Measurements from ENCODE around the gene TJAP1. TPM values are rescaled to one million over a fixed set of nuclear protein-coding genes. Genes with fewer than 3 reads are reported as not detected.

Gene TJAP1
- polyA plus RNA-seq, 1 donor from 2014 or later, result 11.4 TPM

- no peaks in the 10 kb centered on the region for H3K9me3 ChIP-seq (ENCODE audit: low read length)
- H3F3A ChIP-seq (ENCODE audit: insufficient read depth, low read length, poor library complexity, severe bottlenecking), result no peaks in the 10 kb centered on the region
- no peak overlapping the region for H3K9ac ChIP-seq (ENCODE audit: low read length)
- H3K4me3 ChIP-seq (ENCODE audit: low read length), result no peak overlapping the region
- H3K36me3 ChIP-seq (ENCODE audit: insufficient read depth, low read length), result no peaks in the 10 kb centered on the region
- no peak overlapping the region for H3K27ac ChIP-seq (ENCODE audit: low read length)
- H3K27me3 ChIP-seq (ENCODE audit: insufficient read depth, low read depth, low read length), result peaks cover 3% of the 10 kb centered on the region
- no peaks in the 10 kb centered on the region for H4K20me1 ChIP-seq (ENCODE audit: insufficient read depth)
- no peaks in the 10 kb centered on the region for H3K9me2 ChIP-seq (ENCODE audit: insufficient read depth, low read length)
- TF ChIP-seq TAF1 (IDR thresholded peaks at IDR 0.05; ENCODE audit: low read depth) (no peak), EZH2 (IDR thresholded peaks at IDR 0.05; ENCODE audit: borderline replicate concordance, insufficient read depth, low read length, poor library complexity, severe bottlenecking) (no peak), POLR2AphosphoS5 (IDR thresholded peaks at IDR 0.05) (no peak), RAD21 (conservative IDR thresholded peaks at IDR 0.05) (no peak), SMC3 (conservative IDR thresholded peaks at IDR 0.05; ENCODE audit: poor library complexity) (no peak), EP300 (conservative IDR thresholded peaks at IDR 0.05; ENCODE audit: poor library complexity, severe bottlenecking) (no peak), MXI1 (conservative IDR thresholded peaks at IDR 0.05; ENCODE audit: poor library complexity, severe bottlenecking) (no peak)
- TF ChIP-seq, protein P1, sequence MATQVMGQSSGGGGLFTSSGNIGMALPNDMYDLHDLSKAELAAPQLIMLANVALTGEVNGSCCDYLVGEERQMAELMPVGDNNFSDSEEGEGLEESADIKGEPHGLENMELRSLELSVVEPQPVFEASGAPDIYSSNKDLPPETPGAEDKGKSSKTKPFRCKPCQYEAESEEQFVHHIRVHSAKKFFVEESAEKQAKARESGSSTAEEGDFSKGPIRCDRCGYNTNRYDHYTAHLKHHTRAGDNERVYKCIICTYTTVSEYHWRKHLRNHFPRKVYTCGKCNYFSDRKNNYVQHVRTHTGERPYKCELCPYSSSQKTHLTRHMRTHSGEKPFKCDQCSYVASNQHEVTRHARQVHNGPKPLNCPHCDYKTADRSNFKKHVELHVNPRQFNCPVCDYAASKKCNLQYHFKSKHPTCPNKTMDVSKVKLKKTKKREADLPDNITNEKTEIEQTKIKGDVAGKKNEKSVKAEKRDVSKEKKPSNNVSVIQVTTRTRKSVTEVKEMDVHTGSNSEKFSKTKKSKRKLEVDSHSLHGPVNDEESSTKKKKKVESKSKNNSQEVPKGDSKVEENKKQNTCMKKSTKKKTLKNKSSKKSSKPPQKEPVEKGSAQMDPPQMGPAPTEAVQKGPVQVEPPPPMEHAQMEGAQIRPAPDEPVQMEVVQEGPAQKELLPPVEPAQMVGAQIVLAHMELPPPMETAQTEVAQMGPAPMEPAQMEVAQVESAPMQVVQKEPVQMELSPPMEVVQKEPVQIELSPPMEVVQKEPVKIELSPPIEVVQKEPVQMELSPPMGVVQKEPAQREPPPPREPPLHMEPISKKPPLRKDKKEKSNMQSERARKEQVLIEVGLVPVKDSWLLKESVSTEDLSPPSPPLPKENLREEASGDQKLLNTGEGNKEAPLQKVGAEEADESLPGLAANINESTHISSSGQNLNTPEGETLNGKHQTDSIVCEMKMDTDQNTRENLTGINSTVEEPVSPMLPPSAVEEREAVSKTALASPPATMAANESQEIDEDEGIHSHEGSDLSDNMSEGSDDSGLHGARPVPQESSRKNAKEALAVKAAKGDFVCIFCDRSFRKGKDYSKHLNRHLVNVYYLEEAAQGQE (IDR thresholded peaks at IDR 0.05; ENCODE audit: borderline replicate concordance), result no peak
- TF ChIP-seq, protein P2, sequence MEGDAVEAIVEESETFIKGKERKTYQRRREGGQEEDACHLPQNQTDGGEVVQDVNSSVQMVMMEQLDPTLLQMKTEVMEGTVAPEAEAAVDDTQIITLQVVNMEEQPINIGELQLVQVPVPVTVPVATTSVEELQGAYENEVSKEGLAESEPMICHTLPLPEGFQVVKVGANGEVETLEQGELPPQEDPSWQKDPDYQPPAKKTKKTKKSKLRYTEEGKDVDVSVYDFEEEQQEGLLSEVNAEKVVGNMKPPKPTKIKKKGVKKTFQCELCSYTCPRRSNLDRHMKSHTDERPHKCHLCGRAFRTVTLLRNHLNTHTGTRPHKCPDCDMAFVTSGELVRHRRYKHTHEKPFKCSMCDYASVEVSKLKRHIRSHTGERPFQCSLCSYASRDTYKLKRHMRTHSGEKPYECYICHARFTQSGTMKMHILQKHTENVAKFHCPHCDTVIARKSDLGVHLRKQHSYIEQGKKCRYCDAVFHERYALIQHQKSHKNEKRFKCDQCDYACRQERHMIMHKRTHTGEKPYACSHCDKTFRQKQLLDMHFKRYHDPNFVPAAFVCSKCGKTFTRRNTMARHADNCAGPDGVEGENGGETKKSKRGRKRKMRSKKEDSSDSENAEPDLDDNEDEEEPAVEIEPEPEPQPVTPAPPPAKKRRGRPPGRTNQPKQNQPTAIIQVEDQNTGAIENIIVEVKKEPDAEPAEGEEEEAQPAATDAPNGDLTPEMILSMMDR (IDR thresholded peaks at IDR 0.05; ENCODE audit: poor library complexity, severe bottlenecking), result no peak
- no peak overlapping the region for H2AFZ ChIP-seq (ENCODE audit: low read depth, low read length)
- H3K79me2 ChIP-seq (replicated peaks; ENCODE audit: insufficient read depth, low read length), result no peaks in the 10 kb centered on the region
- no peak overlapping the region for H3K4me2 ChIP-seq (ENCODE audit: low read length)
Observed at GRCh38 chr6:43461936-43462335, 15.4 kb upstream of the TJAP1 start.

DNA sequence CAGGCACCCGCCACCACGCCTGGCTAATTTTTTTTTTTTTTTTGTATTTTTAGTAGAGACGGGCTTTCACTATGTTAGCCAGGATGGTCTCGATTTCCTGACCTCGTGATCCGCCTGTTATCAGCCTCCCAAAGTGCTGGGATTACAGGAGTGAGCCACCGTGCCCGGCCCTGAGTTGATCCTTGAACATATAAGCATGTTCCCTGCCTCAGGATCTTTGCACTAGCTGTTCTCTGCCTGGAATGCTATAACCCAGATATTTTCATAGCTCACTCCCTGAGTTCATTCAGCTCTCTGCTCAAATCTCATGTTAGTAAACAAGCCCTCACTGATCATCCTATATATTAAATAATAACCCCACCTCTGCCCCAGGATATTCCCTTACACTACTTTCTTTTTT lies 13.0 kb upstream of the TJAP1 start:
- H3F3A ChIP-seq (ENCODE audit: insufficient read depth, low read length, poor library complexity, severe bottlenecking), result no peaks in the 10 kb centered on the region
- H3K27me3 ChIP-seq (ENCODE audit: insufficient read depth, low read depth, low read length), result peaks cover 3% of the 10 kb centered on the region
- no peaks in the 10 kb centered on the region for H3K9me3 ChIP-seq (ENCODE audit: low read length)
- no peak overlapping the region for H3K4me2 ChIP-seq (ENCODE audit: low read length)
- H3K9ac ChIP-seq (ENCODE audit: low read length), result no peak overlapping the region
- no peak overlapping the region for H3K4me3 ChIP-seq (ENCODE audit: low read length)
- no peaks in the 10 kb centered on the region for H3K9me2 ChIP-seq (ENCODE audit: insufficient read depth, low read length)
- H3K36me3 ChIP-seq (ENCODE audit: insufficient read depth, low read length), result no peaks in the 10 kb centered on the region
- no peak overlapping the region for H3K27ac ChIP-seq (ENCODE audit: low read length)
- H3K79me2 ChIP-seq (replicated peaks; ENCODE audit: insufficient read depth, low read length), result no peaks in the 10 kb centered on the region
- TF ChIP-seq, protein P2 (IDR thresholded peaks at IDR 0.05; ENCODE audit: poor library complexity, severe bottlenecking), result no peak
- TF ChIP-seq POLR2AphosphoS5 (IDR thresholded peaks at IDR 0.05), result no peak
- TF ChIP-seq EZH2 (IDR thresholded peaks at IDR 0.05; ENCODE audit: borderline replicate concordance, insufficient read depth, low read length, poor library complexity, severe bottlenecking), result no peak
- TF ChIP-seq TAF1 (IDR thresholded peaks at IDR 0.05; ENCODE audit: low read depth), result no peak
- TF ChIP-seq, protein P1 (IDR thresholded peaks at IDR 0.05; ENCODE audit: borderline replicate concordance), result no peak
- TF ChIP-seq EP300 (conservative IDR thresholded peaks at IDR 0.05; ENCODE audit: poor library complexity, severe bottlenecking), result no peak
- no peak for TF ChIP-seq MXI1 (conservative IDR thresholded peaks at IDR 0.05; ENCODE audit: poor library complexity, severe bottlenecking)
- H2AFZ ChIP-seq (ENCODE audit: low read depth, low read length), result no peak overlapping the region
- no peaks in the 10 kb centered on the region for H4K20me1 ChIP-seq (ENCODE audit: insufficient read depth)
